Amniotic stem cell (primary cell): ENCODE measurements around the gene CXXC5.

Experiments used
- DNase-seq: peaks from one replicate; lab custom pipeline; 2025; lab: John Stamatoyannopoulos, UW

Gene CXXC5

GRCh38 chr5:139666551-139666950, 18.4 kb downstream of the CXXC5 start:
- DNase-seq = no peak

- DNase-seq = no peak
Measured at GRCh38 chr5:139667001-139667729, 19.0 kb downstream of the CXXC5 start.

- no peak for DNase-seq
Measured at GRCh38 chr5:139667730-139668063, 19.5 kb downstream of the CXXC5 start.

- no peak for DNase-seq
Measured at GRCh38 chr5:139668064-139668880, 20.1 kb downstream of the CXXC5 start.

GRCh38 chr5:139668924-139669661, 20.9 kb downstream of the CXXC5 start:
- DNase-seq = no peak

- DNase-seq = no peak
Measured at GRCh38 chr5:139669662-139670368, 21.7 kb downstream of the CXXC5 start.

GRCh38 chr5:139670369-139671095, 22.4 kb downstream of the CXXC5 start:
- no peak for DNase-seq

- no peak for DNase-seq
Measured at GRCh38 chr5:139671096-139671841, 23.1 kb downstream of the CXXC5 start.

- DNase-seq = no peak
Measured at GRCh38 chr5:139675213-139675612, 27.1 kb downstream of the CXXC5 start.

- no peak for DNase-seq
Measured at GRCh38 chr5:139675825-139676224, 27.7 kb downstream of the CXXC5 start.

GRCh38 chr5:139676406-139676805, 28.3 kb downstream of the CXXC5 start:
- no peak for DNase-seq

- no peak for DNase-seq
Measured at GRCh38 chr5:139676951-139677735, 29.0 kb downstream of the CXXC5 start.

- no peak for DNase-seq
Measured at GRCh38 chr5:139677736-139678613, 29.8 kb downstream of the CXXC5 start.

- DNase-seq = no peak
Measured at GRCh38 chr5:139678751-139679750, 30.9 kb downstream of the CXXC5 start.

- no peak for DNase-seq
Measured at GRCh38 chr5:139680368-139681111, 32.4 kb downstream of the CXXC5 start.

GRCh38 chr5:139681112-139681458, 32.9 kb downstream of the CXXC5 start:
- DNase-seq = no peak

- no peak for DNase-seq
Measured at GRCh38 chr5:139681466-139681865, 33.3 kb downstream of the CXXC5 start.
